Tibial nerve (tissue), 4 donors: ENCODE data around the gene BHLHE41. TPM values are rescaled to one million over a fixed set of nuclear protein-coding genes. Genes with fewer than 3 reads are reported as not detected.

Source experiments
- DNase-seq, 2 donors: peaks; one replicate each; pipeline ENCODE4 v3.0.0-alpha.2; 2019; ENCODE audit warnings: low spot score in 2 of 2
- H3K27ac ChIP-seq, 4 donors: fragments of 200-600 bp; sonication (generic) in 3 of 4; one replicate each; pipeline ENCODE4 v1.5.1; 2017 to 2019; ENCODE audit warnings: mild to moderate bottlenecking in 1 of 4
- H3K27me3 ChIP-seq, 2 donors: fragments of 200-600 bp; sonication (generic) in 1 of 2; one replicate each; pipeline versions ENCODE4 v1.5.1 to v1.6.0; 2017 to 2019
- H3K36me3 ChIP-seq, 3 donors: fragments of 200-600 bp; sonication (generic); one replicate each; pipeline ENCODE4 v1.5.1; 2018 to 2019
- H3K4me1 ChIP-seq, 4 donors: fragments of 200-600 bp; sonication (generic) in 3 of 4; one replicate each; pipeline ENCODE4 v1.5.1; 2017 to 2019
- H3K4me3 ChIP-seq, 4 donors: fragments of 200-600 bp; sonication (generic) in 3 of 4; one replicate each; pipeline ENCODE4 v1.5.1; 2017 to 2019; ENCODE audit warnings: mild to moderate bottlenecking in 1 of 4, moderate library complexity in 1 of 4
- H3K9me3 ChIP-seq, 4 donors: fragments of 200-600 bp; sonication (generic) in 3 of 4; one replicate each; pipeline ENCODE4 v1.5.1; 2017 to 2019
- CTCF ChIP-seq, 5 experiments: fragments of 200-600 bp in 3 of 5; fragments of 450-650 bp in 2 of 5; sonication (generic) in 3 of 5; IDR thresholded peaks; one replicate each; pipeline ENCODE4 v1.5.1; 2016 to 2019; ENCODE audit warnings: antibody characterized with exemption in 5 of 5, mild to moderate bottlenecking in 3 of 5, moderate library complexity in 2 of 5
- EP300 ChIP-seq, 2 donors: sonication (generic); formaldehyde crosslinking; IDR thresholded peaks; one replicate each; pipeline ENCODE4 v1.6.1; 2017; ENCODE audit warnings: antibody characterized with exemption in 2 of 2, mild to moderate bottlenecking in 1 of 2
- POLR2A ChIP-seq, 2 donors: fragments of 450-650 bp; IDR thresholded peaks; one replicate each; pipeline ENCODE4 v1.6.1; 2017; ENCODE audit warnings: antibody characterized with exemption in 2 of 2, mild to moderate bottlenecking in 2 of 2, moderate library complexity in 2 of 2
- WGBS, 2 donors: methylation state at CpG; one replicate each; pipeline ENCODE4 v1.1.5; 2018; 5-methylcytosine and 5-hydroxymethylcytosine counted together
- total RNA-seq, 4 donors: library from RNA; depleted of rRNA; stranded (reverse); fragments of >200 nt; gene quantifications; one replicate each; pipeline ENCODE4 v1.1.0, GENCODE V29; 2016

BHLHE41 gene
- total RNA-seq, 4 donors from 2014 or later, result 6.5 to 12.7 (median 9.9) TPM

- peaks cover 0 to 2% (median 0%) of the 10 kb centered on the region in 4 donors for H3K4me1 ChIP-seq
- WGBS, 2 donors, result 87 to 91% methylated on average over 1 of the region's 1 CpG
- no peak for TF ChIP-seq CTCF (IDR thresholded peaks at IDR 0.05)
- no peak for TF ChIP-seq EP300 (IDR thresholded peaks at IDR 0.05)
- no peak for TF ChIP-seq POLR2A (IDR thresholded peaks at IDR 0.05)
Measured at GRCh38 chr12:26162174-26162573, 37.3 kb upstream of the BHLHE41 start.

GRCh38 chr12:26158078-26158764, 33.4 kb upstream of the BHLHE41 start:
- Histone ChIP-seq H3K27ac (no peak overlapping the region), H3K9me3 (no peaks in the 10 kb centered on the region), H3K27me3 (no peaks in the 10 kb centered on the region), H3K4me3 (no peak overlapping the region), H3K4me1 (peaks cover 0 to 9% (median 4%) of the 10 kb centered on the region in 4 donors), H3K36me3 (no peaks in the 10 kb centered on the region)
- TF ChIP-seq EP300 (IDR thresholded peaks at IDR 0.05) (no peak), POLR2A (IDR thresholded peaks at IDR 0.05) (no peak), CTCF (IDR thresholded peaks at IDR 0.05) (no peak)
- DNase-seq, result no peak
- WGBS, 2 donors, result 75 to 81% methylated on average over 3 of the region's 3 CpGs

More at GRCh38 chr12:26162174-26162573, 37.3 kb upstream of the BHLHE41 start:
- Histone ChIP-seq H3K27ac (no peak overlapping the region), H3K36me3 (no peaks in the 10 kb centered on the region), H3K9me3 (no peaks in the 10 kb centered on the region), H3K4me3 (no peak overlapping the region), H3K27me3 (no peaks in the 10 kb centered on the region)
- no peak for DNase-seq

GRCh38 chr12:26157001-26157400, 32.2 kb upstream of the BHLHE41 start:
- WGBS, 2 donors, result 58 to 74% methylated on average over 3 of the region's 3 CpGs
- Histone ChIP-seq H3K4me3 (no peak overlapping the region), H3K4me1 (peaks cover 0 to 9% (median 5%) of the 10 kb centered on the region in 4 donors), H3K27me3 (no peaks in the 10 kb centered on the region), H3K36me3 (no peaks in the 10 kb centered on the region), H3K9me3 (no peaks in the 10 kb centered on the region), H3K27ac (peak overlapping the region in 1 of 4 donors; percentile 11)
- no peak for TF ChIP-seq CTCF (IDR thresholded peaks at IDR 0.05)
- TF ChIP-seq EP300 (IDR thresholded peaks at IDR 0.05), result no peak
- no peak for TF ChIP-seq POLR2A (IDR thresholded peaks at IDR 0.05)
- DNase-seq, result no peak

- 78 to 82% methylated on average over 17 of the region's 17 CpGs for WGBS, 2 donors
Measured at GRCh38 chr12:26156201-26156871, 31.5 kb upstream of the BHLHE41 start.

More at GRCh38 chr12:26156201-26156871, 31.5 kb upstream of the BHLHE41 start:
- Histone ChIP-seq H3K4me3 (no peak overlapping the region), H3K9me3 (no peaks in the 10 kb centered on the region), H3K4me1 (peaks cover 0 to 15% (median 6%) of the 10 kb centered on the region in 4 donors), H3K27ac (peak overlapping the region in 1 of 4 donors; percentile 11), H3K36me3 (no peaks in the 10 kb centered on the region), H3K27me3 (no peaks in the 10 kb centered on the region)
- no peak for TF ChIP-seq CTCF (IDR thresholded peaks at IDR 0.05)
- TF ChIP-seq EP300 (IDR thresholded peaks at IDR 0.05), result no peak
- DNase-seq, result no peak
